ENCODE results near the gene ADSS1.

- no peak for TF ChIP-seq CTCF (IDR thresholded peaks at IDR 0.05)
- no peak for TF ChIP-seq POLR2A (IDR thresholded peaks at IDR 0.05)
Measured at GRCh38 chr14:104705340-104706047, 18.5 kb upstream of the ADSS1 start.

All from esophagus squamous epithelium (tissue), 4 donors.